B cell (primary cell): ENCODE measurements around the gene TCF7L2.

Experiments
- EZH2 ChIP-seq: IDR thresholded peaks from 2 replicates; pipeline ENCODE4 v1.6.1; 2012; ENCODE audit warnings: borderline replicate concordance, low read depth, mild to moderate bottlenecking, moderate library complexity, low read length; ENCODE audit not compliant: insufficient read depth, poor library complexity, severe bottlenecking
- TF ChIP-seq, protein P1 (sequence below): fragments of 200-600 bp; IDR thresholded peaks from one replicate; pipeline ENCODE4 v1.8.0; 2022; ENCODE audit warnings: antibody characterized with exemption, mild to moderate bottlenecking

DNA sequence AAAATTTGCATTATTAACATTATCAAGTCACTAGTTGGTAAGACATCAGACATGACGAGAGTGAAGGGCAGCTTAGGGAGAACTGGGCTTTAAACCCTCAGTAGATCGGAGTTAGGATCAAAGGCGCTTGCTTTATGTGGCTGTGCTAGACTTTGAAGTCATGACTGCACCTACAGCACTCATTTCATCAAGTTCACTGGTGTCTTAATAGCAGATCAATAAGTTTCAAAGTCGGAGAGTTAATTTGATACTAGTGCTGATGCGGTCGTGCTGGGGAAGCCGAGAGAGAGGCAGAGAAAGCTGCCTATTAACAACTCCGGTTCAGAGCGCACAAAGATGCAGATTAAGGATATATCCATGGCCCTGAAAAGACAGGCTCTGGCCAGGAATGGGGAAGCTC is 172.9 kb downstream of the TCF7L2 start:
- TF ChIP-seq, protein P1, sequence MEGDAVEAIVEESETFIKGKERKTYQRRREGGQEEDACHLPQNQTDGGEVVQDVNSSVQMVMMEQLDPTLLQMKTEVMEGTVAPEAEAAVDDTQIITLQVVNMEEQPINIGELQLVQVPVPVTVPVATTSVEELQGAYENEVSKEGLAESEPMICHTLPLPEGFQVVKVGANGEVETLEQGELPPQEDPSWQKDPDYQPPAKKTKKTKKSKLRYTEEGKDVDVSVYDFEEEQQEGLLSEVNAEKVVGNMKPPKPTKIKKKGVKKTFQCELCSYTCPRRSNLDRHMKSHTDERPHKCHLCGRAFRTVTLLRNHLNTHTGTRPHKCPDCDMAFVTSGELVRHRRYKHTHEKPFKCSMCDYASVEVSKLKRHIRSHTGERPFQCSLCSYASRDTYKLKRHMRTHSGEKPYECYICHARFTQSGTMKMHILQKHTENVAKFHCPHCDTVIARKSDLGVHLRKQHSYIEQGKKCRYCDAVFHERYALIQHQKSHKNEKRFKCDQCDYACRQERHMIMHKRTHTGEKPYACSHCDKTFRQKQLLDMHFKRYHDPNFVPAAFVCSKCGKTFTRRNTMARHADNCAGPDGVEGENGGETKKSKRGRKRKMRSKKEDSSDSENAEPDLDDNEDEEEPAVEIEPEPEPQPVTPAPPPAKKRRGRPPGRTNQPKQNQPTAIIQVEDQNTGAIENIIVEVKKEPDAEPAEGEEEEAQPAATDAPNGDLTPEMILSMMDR: no peak
- TF ChIP-seq EZH2: no peak
